H1 (cell line): ENCODE results near the gene SLC24A4. TPM values are rescaled to one million over a fixed set of nuclear protein-coding genes. Genes with fewer than 3 reads are reported as not detected.

Experiments used
- polyA plus RNA-seq, 7 experiments: library from polyadenylated mRNA; depleted of rRNA in 3 of 7; stranded (reverse) in 5 of 7; unstranded in 2 of 7; fragments of >200 nt in 5 of 7; fragments of 200-250 nt in 2 of 7; gene quantifications; 1 replicate in 5 of 7; 2 replicates in 1 of 7; 4 replicates in 1 of 7; pipeline versions ENCODE4 v1.2.1 to v1.2.3, GENCODE V29; 2011 to 2013; ENCODE audit warnings: missing spikeins in 2 of 7, mixed read lengths in 2 of 7
- total RNA-seq: library from RNA; stranded (reverse); fragmentation: NEBNext Ultra II Directional; extraction: Animal tissue kit (Norgen Biotek cat#: 25700); gene quantifications from 2 replicates; pipeline ENCODE4 v1.2.1, GENCODE V29; 2021
- TF ChIP-seq, protein P1 (sequence below): IDR thresholded peaks from 2 replicates; pipeline ENCODE4 v1.6.1; 2012; ENCODE audit warnings: inconsistent platforms

Gene SLC24A4
- total and polyA plus RNA-seq, 2 of the 8 experiments (the other 6 are each of a cell fraction or from before 2014, with no cell fraction given), result 0.27 to 0.89 TPM

DNA sequence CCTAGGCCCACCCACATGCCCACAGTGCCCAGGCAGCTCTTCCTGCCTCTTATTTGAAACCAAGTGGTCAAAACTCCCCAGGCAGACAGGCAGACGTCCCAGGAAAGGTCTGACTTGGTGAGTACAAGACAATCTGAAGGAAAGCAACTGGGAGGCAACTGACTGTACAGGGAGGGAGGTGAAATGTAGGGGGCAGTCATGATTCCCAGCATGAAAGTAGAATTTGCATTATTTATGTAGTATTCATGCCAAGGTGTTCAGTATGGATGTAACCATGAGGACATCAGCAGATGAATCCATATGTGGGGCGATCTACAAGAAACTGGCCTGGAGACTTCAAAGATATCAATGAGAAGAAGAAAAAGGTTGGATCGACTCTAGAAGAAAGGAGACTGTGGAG, 46.1 kb downstream of the SLC24A4 start (continued):
- TF ChIP-seq, protein P1, sequence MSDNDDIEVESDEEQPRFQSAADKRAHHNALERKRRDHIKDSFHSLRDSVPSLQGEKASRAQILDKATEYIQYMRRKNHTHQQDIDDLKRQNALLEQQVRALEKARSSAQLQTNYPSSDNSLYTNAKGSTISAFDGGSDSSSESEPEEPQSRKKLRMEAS, result no peak
